Measurements from ENCODE around the gene TC2N.
A peak's percentile ranks its signal among the peaks of the same experiment; 100 is the strongest.

The TC2N gene

DNA sequence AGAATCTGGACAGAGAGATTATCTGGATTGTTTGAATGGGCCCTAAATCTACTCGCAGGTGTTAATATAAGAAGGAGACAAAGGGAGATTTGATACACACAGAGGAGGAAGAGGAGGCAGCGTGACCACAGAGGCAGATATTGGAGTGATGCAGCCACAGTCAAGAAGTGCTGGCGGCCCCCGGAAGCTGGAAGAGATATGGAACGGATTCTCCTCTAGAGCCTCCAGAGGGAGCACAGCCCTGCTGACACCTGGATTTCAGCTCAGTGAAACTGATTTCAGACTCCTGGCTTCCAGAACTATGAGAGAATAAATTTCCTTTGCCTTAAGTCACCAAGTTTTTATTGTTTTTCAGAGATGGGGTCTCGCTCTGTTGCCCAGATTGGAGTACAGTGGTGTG lies 9.2 kb upstream of the TC2N start:
- peaks cover 6% of the 10 kb centered on the region; the same call in 1 of the 2 replicates for H3K9me3 ChIP-seq (ENCODE audit: insufficient read depth, low read length)
- no peaks in the 10 kb centered on the region for H3K36me3 ChIP-seq (replicated peaks; ENCODE audit: low read depth, low read length)
- no peak overlapping the region for H3K9ac ChIP-seq (ENCODE audit: low read length)
- H3K27ac ChIP-seq (ENCODE audit: low read length), result no peak overlapping the region
- H3K27me3 ChIP-seq (ENCODE audit: low read depth, low read length), result peaks cover 10% of the 10 kb centered on the region
- H3K4me2 ChIP-seq (ENCODE audit: low read length), result no peak overlapping the region
- no peak overlapping the region for H3K4me3 ChIP-seq (ENCODE audit: low read length)
- H3K79me2 ChIP-seq (ENCODE audit: low read length), result no peaks in the 10 kb centered on the region
- H2AFZ ChIP-seq (ENCODE audit: low read depth, low read length), result no peak overlapping the region
- H4K20me1 ChIP-seq (ENCODE audit: insufficient read depth, low read length), result no peaks in the 10 kb centered on the region
- H3K4me1 ChIP-seq (ENCODE audit: low read length), result peaks cover 33% of the 10 kb centered on the region
- TF ChIP-seq, protein P1, sequence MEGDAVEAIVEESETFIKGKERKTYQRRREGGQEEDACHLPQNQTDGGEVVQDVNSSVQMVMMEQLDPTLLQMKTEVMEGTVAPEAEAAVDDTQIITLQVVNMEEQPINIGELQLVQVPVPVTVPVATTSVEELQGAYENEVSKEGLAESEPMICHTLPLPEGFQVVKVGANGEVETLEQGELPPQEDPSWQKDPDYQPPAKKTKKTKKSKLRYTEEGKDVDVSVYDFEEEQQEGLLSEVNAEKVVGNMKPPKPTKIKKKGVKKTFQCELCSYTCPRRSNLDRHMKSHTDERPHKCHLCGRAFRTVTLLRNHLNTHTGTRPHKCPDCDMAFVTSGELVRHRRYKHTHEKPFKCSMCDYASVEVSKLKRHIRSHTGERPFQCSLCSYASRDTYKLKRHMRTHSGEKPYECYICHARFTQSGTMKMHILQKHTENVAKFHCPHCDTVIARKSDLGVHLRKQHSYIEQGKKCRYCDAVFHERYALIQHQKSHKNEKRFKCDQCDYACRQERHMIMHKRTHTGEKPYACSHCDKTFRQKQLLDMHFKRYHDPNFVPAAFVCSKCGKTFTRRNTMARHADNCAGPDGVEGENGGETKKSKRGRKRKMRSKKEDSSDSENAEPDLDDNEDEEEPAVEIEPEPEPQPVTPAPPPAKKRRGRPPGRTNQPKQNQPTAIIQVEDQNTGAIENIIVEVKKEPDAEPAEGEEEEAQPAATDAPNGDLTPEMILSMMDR (IDR thresholded peaks at IDR 0.05; ENCODE audit: low read depth, low read length), result no peak
- TF ChIP-seq EZH2phosphoT487 (IDR thresholded peaks at IDR 0.05; ENCODE audit: low read depth), result no peak

DNA sequence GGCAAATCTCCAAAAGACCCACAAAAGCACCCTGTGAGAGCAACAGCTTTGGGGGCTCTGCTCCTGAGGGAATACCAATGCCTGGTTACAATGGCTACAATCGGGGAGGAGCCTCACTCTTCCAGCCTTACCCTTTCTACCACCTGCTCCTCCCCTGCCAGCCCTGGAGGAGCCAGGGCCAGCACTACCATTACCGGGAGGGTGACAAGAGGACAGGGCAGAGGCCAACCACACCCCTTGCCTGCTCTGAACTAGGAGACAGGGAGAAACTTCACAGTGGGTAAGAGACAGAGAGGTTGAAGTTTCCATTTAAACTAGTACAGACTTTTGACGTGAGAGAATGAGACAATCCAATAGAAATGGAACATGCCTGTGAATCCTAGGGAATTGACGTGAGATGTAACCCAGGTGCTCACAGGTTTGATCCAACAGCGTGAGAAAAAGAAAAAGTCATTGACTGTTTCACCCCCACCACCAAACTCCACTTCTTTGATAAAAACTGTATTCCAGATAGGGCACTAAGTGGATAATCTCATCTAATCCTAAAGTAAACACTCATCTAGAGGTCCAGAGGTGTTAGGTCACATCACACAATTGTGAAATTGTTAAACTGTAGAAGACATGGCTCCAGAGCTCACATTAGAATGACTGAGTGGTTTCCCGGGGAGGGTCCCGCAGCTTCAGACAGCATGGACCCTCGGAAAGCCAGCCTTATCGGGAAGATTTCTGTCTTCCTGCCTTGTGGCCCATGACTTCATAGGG lies 8.4 kb upstream of the TC2N start:
- peaks cover 39% of the 10 kb centered on the region for H3K4me1 ChIP-seq (ENCODE audit: low read length)
- peaks cover 10% of the 10 kb centered on the region for H3K27me3 ChIP-seq (ENCODE audit: low read depth, low read length)
- H3K79me2 ChIP-seq (ENCODE audit: low read length), result no peaks in the 10 kb centered on the region
- no peak overlapping the region for H3K27ac ChIP-seq (ENCODE audit: low read length)
- no peaks in the 10 kb centered on the region for H4K20me1 ChIP-seq (ENCODE audit: insufficient read depth, low read length)
- no peak overlapping the region for H3K4me3 ChIP-seq (ENCODE audit: low read length)
- H3K36me3 ChIP-seq (replicated peaks; ENCODE audit: low read depth, low read length), result no peaks in the 10 kb centered on the region
- TF ChIP-seq, protein P1 (IDR thresholded peaks at IDR 0.05; ENCODE audit: low read depth, low read length), result no peak
- TF ChIP-seq EZH2phosphoT487 (IDR thresholded peaks at IDR 0.05; ENCODE audit: low read depth), result no peak
- no peak overlapping the region for H3K9ac ChIP-seq (ENCODE audit: low read length)
- H2AFZ ChIP-seq (ENCODE audit: low read depth, low read length), result no peak overlapping the region
- H3K4me2 ChIP-seq (ENCODE audit: low read length), result no peak overlapping the region
- peaks cover 6% of the 10 kb centered on the region; the same call in 1 of the 2 replicates for H3K9me3 ChIP-seq (ENCODE audit: insufficient read depth, low read length)

DNA sequence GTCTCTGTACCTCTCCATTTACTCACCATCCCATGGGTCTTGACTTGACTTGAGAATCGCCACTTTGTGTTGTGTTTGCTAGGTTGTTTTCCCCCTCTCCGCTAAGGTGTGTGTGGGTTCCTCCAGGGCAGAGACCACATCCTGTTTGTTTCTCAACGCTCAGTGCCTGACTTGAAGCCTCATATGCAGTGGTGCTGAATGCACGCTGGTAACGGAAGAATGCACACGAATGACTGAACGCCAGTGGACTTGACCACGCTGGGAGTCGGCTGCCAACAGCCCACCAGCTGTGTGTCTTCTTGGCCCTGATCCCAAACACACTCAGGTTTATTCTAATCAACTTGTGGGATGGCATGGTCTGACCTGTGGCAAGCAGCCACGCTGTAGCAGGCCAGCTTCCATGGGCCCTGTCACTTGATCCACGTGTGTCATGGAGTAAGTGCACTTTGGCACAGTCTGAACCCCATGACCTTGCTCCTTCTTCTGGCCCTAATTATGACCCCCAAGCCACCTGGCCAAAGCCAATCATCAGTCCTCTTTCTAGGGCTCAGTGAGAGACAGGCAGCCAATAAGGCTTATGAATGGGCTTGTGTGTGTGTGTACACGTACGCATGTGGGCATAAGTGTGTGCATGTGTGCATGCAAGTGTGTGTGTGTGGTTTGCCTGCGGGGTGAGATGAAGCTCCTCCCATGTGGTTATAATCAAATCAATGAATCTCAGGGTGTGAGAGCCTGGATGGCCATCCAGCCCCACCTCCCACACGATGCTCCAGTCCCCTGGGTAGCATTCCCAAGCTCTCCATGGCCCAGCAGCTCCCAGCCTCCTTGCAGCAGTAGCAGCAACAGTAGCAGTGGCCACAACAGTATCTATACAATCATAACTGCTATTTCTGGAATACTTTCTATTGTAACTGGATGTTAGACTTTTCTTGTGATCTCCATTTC lies 6.4 kb upstream of the TC2N start:
- Histone ChIP-seq H3K36me3 (replicated peaks; ENCODE audit: low read depth, low read length) (no peaks in the 10 kb centered on the region), H3K79me2 (ENCODE audit: low read length) (no peaks in the 10 kb centered on the region), H3K27ac (ENCODE audit: low read length) (no peak overlapping the region), H3K4me1 (ENCODE audit: low read length) (peaks cover 39% of the 10 kb centered on the region), H3K9me3 (ENCODE audit: insufficient read depth, low read length) (peaks cover 6% of the 10 kb centered on the region; the same call in 1 of the 2 replicates), H3K4me2 (ENCODE audit: low read length) (peak overlapping the region; percentile 48), H3K4me3 (ENCODE audit: low read length) (no peak overlapping the region), H4K20me1 (ENCODE audit: insufficient read depth, low read length) (no peaks in the 10 kb centered on the region), H2AFZ (ENCODE audit: low read depth, low read length) (no peak overlapping the region), H3K27me3 (ENCODE audit: low read depth, low read length) (peaks cover 10% of the 10 kb centered on the region), H3K9ac (ENCODE audit: low read length) (no peak overlapping the region)
- TF ChIP-seq, protein P1 (IDR thresholded peaks at IDR 0.05; ENCODE audit: low read depth, low read length), result no peak
- no peak for TF ChIP-seq EZH2phosphoT487 (IDR thresholded peaks at IDR 0.05; ENCODE audit: low read depth)

All from OCI-LY3 (cell line).